Measurements from ENCODE around the gene CAPZB.

GRCh38 chr1:19423130-19423529 lies 62.2 kb downstream of the CAPZB start:
- no peak for TF ChIP-seq CTCF (IDR thresholded peaks at IDR 0.05)
- no peak for TF ChIP-seq POLR2A (IDR thresholded peaks at IDR 0.05)

All from lower leg skin (tissue), 3 donors.